Measurements from ENCODE around the gene MOV10L1. TPM values are rescaled to one million over a fixed set of nuclear protein-coding genes. Genes with fewer than 3 reads are reported as not detected.

The MOV10L1 gene
- total RNA-seq, 4 donors from 2014 or later = 0.25 TPM; not detected in 3

DNA sequence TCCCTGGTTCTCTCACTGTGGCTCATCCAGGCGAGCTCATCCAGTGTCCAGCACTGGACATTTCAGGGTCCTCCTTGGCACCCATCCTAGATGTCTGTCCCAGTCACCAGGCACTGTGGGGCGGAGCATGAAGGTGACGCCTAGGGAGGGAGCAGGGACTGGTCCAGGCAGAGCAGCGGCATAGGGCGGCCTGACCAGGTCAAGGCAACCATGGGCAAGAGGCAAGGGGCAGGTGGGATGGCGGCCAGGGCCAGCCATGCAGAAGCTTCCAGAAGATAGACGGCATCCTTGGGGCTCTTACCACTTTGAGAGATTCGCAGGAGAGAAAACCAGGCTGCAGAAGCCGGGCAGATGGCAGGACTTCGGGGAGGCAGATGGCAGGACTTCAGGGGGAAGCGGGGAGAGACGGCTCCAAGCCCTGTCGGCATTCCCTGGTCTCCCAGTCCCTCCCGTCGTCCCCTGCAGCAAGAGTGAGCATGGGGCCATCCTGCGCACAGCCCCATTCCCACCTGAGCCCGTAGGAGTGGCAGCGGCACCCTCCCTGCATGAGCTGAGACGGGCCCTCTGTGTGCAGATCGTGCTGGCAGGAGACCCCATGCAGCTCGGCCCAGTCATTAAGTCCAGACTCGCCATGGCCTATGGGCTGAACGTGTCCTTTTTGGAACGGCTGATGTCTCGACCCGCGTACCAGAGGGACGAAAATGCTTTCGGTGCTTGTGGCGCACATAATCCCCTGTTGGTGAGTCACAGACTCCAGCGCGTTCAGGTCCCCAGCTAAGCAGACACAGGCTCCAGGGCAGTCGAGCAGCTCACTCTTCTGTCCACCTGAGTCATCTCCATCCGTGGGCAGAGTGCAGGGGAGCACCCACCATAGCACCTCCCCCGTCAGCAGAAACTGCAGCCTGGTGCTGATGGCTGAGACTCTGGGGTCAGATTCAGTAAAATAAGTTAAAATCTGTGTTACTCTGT is 60.6 kb downstream of the MOV10L1 start:
- Histone ChIP-seq H3K4me3 (no peak overlapping the region), H3K36me3 (no peaks in the 10 kb centered on the region), H3K9me3 (no peaks in the 10 kb centered on the region), H3K27ac (no peak overlapping the region), H3K4me1 (no peaks in the 10 kb centered on the region), H3K27me3 (peaks cover 0 to 8% (median 0%) of the 10 kb centered on the region in 3 donors)
- intact Hi-C loops (cut with DNase I; ENCODE audit: low total_unique reads) = no loop called here
- no peak for TF ChIP-seq POLR2A (IDR thresholded peaks at IDR 0.05)
- TF ChIP-seq, protein P1, sequence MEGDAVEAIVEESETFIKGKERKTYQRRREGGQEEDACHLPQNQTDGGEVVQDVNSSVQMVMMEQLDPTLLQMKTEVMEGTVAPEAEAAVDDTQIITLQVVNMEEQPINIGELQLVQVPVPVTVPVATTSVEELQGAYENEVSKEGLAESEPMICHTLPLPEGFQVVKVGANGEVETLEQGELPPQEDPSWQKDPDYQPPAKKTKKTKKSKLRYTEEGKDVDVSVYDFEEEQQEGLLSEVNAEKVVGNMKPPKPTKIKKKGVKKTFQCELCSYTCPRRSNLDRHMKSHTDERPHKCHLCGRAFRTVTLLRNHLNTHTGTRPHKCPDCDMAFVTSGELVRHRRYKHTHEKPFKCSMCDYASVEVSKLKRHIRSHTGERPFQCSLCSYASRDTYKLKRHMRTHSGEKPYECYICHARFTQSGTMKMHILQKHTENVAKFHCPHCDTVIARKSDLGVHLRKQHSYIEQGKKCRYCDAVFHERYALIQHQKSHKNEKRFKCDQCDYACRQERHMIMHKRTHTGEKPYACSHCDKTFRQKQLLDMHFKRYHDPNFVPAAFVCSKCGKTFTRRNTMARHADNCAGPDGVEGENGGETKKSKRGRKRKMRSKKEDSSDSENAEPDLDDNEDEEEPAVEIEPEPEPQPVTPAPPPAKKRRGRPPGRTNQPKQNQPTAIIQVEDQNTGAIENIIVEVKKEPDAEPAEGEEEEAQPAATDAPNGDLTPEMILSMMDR (IDR thresholded peaks at IDR 0.05 in 4 of 5, conservative IDR thresholded peaks at IDR 0.05 in 1 of 5) = no peak
- DNase-seq (no peak), ATAC-seq (no peak)
- in situ Hi-C loops (cut with MboI; ENCODE audit: low sequenced_read_pairs in 4 of 4) = no loop called here

DNA sequence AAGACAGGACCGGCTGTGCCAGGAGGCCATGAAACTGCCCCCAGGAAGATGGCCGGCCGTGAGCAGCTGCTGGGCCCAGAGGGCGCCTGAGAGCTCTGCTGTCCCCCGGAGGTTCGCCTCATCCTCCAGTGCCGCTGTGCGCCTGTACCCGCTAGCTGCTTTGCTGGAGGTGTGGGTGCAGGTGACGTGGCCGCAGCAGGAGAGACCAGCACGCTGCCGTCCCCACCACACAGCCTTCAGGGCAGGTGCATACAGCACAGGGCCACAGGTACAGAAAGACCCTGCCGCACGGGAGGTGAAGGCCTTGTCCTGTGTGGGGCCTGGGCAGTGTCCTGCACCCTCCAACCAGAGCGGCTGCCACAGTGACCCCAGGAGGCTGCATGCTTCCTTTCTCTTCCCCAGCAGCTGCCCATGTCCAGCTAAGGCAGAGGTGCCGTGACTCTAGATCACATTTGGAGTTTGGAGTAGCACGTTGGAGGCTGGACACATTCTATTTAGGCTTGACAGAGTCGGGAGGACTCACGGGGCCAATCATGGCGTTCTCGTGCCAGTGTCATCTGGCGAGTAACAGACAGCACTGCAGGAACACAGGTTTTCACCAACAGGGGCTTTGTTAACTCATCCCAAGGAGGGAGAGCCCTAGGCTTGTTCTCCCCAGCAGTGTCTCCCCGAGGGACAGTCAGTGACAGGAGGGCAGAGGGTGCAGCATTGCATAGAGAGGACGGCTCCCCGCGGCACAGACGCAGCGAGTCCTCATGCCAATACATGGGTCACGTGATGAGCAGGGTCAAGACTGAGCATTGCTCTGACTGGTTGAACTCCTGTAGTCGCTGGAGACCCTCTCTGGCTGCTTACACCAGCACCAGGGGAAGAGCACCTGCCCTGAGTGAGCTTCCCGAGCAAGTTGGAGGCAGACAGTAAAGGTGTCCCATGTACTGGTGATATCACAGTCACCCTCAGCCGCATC is 62.0 kb downstream of the MOV10L1 start:
- in situ Hi-C loops (cut with MboI; ENCODE audit: low sequenced_read_pairs in 4 of 4) = no loop called here
- ATAC-seq = no peak

DNA sequence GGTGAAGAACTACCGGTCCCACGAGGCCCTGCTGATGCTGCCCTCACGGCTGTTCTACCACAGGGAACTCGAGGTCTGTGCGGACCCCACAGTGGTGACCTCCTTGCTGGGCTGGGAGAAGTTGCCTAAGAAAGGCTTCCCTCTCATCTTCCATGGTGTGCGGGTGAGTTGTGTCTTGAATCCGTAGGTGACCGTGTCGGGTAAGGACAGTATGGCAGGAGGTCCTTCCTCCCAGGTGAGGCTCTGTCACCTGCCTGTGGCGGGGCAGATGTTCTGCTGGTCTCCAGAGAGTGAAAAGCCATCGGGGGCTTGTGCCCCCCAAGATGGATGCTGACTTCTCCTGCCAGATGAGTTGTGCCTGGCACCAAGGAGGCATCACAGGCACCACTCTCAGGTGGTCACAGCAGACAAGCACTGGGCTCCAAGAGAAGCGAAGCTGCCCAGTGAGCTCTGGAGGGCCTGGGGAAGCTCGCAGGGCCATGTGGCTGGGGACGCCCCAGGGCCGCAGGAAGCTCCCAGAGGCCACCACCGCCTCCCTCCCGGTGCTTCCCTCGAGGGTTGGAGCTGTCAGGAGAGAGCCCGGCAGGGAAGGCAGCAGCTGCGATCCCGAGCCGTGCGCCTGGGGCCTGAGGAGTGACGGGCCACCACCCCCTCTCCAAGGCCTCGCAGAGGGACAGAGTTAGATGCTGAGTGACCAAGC is 63.4 kb downstream of the MOV10L1 start:
- ATAC-seq (no peak), DNase-seq (no peak)
- peaks cover 0 to 5% (median 0%) of the 10 kb centered on the region in 3 donors for H3K27me3 ChIP-seq
- in situ Hi-C loops (cut with MboI; ENCODE audit: low sequenced_read_pairs in 4 of 4) = no loop called here
- H3K36me3 ChIP-seq = no peaks in the 10 kb centered on the region
- intact Hi-C loops (cut with DNase I; ENCODE audit: low total_unique reads) = no loop called here
- no peak overlapping the region for H3K27ac ChIP-seq
- no peak overlapping the region for H3K4me3 ChIP-seq
- no peaks in the 10 kb centered on the region for H3K4me1 ChIP-seq
- no peaks in the 10 kb centered on the region for H3K9me3 ChIP-seq
- TF ChIP-seq, protein P1 (IDR thresholded peaks at IDR 0.05 in 4 of 5, conservative IDR thresholded peaks at IDR 0.05 in 1 of 5) = no peak
- TF ChIP-seq POLR2A (IDR thresholded peaks at IDR 0.05) = no peak

More for the DNA sequence above, 62.0 kb downstream of the MOV10L1 start:
- Histone ChIP-seq H3K27ac (no peak overlapping the region), H3K36me3 (no peaks in the 10 kb centered on the region), H3K4me3 (no peak overlapping the region), H3K27me3 (no peaks in the 10 kb centered on the region), H3K9me3 (no peaks in the 10 kb centered on the region), H3K4me1 (no peaks in the 10 kb centered on the region)
- TF ChIP-seq POLR2A (IDR thresholded peaks at IDR 0.05) = no peak
- TF ChIP-seq, protein P1 (IDR thresholded peaks at IDR 0.05 in 4 of 5, conservative IDR thresholded peaks at IDR 0.05 in 1 of 5) = no peak
- DNase-seq = no peak
- intact Hi-C loops (cut with DNase I; ENCODE audit: low total_unique reads) = no loop called here

DNA sequence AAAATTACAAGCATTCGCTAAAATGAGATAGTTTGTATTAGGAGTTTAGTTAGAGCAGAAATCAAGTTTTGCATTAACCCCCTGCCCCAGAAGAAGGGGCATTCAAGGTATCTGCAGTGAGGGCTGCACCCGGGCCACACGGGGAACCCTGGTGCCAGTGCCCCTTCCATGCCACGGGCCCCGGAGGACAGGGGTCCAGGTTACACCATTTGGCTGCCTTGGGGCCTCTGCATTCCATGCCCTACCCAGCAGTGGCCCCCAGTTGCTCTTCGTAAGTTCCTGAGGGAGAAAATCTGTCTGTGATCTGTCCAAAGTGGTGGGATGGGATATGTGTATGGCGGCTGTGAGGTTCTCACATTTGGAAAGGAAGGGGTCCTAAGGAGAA is 63.9 kb downstream of the MOV10L1 start:
- in situ Hi-C loops (cut with MboI; ENCODE audit: low sequenced_read_pairs in 4 of 4) = no loop called here
- peaks cover 0 to 10% (median 2%) of the 10 kb centered on the region in 3 donors for H3K27me3 ChIP-seq
- intact Hi-C loops (cut with DNase I; ENCODE audit: low total_unique reads) = no loop called here
- ATAC-seq (no peak), DNase-seq (no peak)
- no peak for TF ChIP-seq POLR2A (IDR thresholded peaks at IDR 0.05)
- TF ChIP-seq, protein P1 (IDR thresholded peaks at IDR 0.05 in 4 of 5, conservative IDR thresholded peaks at IDR 0.05 in 1 of 5) = no peak
- no peak overlapping the region for H3K4me3 ChIP-seq
- no peaks in the 10 kb centered on the region for H3K36me3 ChIP-seq
- no peaks in the 10 kb centered on the region for H3K4me1 ChIP-seq
- no peak overlapping the region for H3K27ac ChIP-seq
- no peaks in the 10 kb centered on the region for H3K9me3 ChIP-seq

Measured in gastrocnemius medialis (tissue), 4 donors.